ENCODE data around the gene TM9SF1.

TM9SF1 gene

DNA sequence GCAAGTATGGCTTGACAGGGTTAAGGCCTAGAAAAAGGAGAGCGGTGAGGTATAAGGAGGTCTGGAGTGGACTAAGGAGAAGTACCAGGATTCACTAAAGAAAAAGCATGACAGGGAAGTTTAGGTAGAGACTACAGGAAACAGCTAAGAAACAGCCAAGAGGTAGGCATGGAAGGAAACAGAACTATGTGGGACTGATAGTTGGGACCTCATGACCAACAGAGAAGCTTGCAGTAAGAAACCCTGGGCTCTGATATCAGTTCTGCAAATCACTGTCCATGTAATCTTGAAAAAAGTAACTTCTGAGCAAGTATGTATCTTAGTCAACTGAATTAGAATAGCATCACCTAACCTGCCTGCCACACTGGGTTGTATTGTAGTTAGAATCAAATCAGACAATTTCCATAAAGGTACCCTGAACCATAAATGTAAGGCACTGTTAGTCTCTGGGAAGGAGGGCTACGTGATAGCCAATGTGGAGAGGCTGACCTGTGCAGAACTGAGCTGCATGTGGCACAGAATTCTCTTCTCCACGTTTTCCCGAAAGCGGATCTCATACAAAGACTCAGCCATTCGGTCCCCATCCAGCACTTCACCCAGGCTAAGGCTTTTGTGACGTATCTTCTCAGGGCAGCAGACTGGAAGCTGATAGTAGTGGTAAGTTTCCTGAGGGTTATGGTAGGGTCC is 912 bp downstream of the TM9SF1 start:
- TF ChIP-seq, protein P1, sequence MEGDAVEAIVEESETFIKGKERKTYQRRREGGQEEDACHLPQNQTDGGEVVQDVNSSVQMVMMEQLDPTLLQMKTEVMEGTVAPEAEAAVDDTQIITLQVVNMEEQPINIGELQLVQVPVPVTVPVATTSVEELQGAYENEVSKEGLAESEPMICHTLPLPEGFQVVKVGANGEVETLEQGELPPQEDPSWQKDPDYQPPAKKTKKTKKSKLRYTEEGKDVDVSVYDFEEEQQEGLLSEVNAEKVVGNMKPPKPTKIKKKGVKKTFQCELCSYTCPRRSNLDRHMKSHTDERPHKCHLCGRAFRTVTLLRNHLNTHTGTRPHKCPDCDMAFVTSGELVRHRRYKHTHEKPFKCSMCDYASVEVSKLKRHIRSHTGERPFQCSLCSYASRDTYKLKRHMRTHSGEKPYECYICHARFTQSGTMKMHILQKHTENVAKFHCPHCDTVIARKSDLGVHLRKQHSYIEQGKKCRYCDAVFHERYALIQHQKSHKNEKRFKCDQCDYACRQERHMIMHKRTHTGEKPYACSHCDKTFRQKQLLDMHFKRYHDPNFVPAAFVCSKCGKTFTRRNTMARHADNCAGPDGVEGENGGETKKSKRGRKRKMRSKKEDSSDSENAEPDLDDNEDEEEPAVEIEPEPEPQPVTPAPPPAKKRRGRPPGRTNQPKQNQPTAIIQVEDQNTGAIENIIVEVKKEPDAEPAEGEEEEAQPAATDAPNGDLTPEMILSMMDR (IDR thresholded peaks at IDR 0.05; ENCODE audit: extremely low read depth, insufficient read depth, missing control alignments): no peak
- DNase-seq (ENCODE audit: low spot score): no peak
- in situ Hi-C loops (cut with MboI; ENCODE audit: low pct_unique_long_range_greater_than_20kb, low sequenced_read_pairs, unreplicated experiment): no loop called here

DNA sequence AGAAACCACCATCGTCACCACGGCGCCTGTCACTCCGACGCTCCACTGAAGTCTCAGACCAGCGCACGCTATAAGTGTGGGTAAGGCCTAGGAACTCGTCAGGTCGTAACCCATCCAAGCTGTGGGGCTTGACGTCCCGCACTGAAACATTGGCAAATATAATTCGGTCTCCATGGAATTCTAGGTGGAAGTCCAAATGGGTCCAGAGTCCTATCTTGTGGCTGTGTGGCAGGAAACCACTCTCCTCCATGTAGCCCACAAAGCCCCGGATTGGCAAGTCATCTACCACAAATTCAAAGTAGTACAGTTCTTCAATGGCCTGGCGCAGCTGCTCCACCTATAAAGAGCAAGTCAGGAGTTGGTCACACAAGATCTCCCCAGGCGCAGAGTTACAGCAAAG is 2.3 kb downstream of the TM9SF1 start:
- in situ Hi-C loops (cut with MboI; ENCODE audit: low pct_unique_long_range_greater_than_20kb, low sequenced_read_pairs, unreplicated experiment): no loop called here
- no peak for DNase-seq (ENCODE audit: low spot score)
- TF ChIP-seq, protein P1 (IDR thresholded peaks at IDR 0.05; ENCODE audit: extremely low read depth, insufficient read depth, missing control alignments): no peak

DNA sequence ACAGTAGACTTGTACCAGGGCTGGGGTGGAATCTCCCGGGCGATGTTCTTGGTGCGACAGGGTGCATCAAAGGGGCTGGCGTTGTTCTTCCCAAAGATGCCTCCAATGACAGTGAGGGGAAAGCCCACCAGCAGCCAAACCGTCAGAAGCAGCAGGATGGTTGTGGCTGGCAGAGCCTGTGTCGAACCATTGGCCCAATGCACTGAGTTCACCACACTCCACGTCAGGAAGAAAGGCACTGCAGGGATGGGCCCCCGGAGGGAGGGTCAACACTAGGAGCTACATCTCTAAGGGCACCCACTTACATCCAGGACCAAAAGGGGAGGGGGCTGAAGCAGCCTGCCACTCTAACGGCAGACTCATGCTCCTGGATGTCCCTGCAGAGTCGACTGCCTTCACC is 4.8 kb downstream of the TM9SF1 start:
- TF ChIP-seq, protein P1 (IDR thresholded peaks at IDR 0.05; ENCODE audit: extremely low read depth, insufficient read depth, missing control alignments): no peak

DNA sequence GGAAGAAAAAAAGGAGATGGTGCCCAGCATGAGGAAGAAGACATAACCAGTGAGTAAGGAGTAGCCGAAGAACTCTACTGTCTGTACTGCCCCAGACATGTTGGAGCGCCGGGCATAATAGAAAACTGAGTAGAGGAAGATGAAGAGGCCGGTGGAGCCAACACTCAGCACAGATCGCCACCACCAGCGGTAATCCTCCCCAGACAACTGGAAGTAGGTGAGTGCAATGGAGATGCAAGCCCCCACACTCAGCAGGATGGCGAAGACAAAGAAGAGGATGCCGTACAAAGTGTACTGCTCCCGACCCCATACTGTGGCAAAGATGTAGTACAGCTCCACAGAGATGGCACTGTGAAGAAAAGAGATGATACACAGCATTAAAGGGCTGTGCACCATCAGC is 5.8 kb downstream of the TM9SF1 start:
- TF ChIP-seq, protein P1 (IDR thresholded peaks at IDR 0.05; ENCODE audit: extremely low read depth, insufficient read depth, missing control alignments): no peak
- in situ Hi-C loops (cut with MboI; ENCODE audit: low pct_unique_long_range_greater_than_20kb, low sequenced_read_pairs, unreplicated experiment): no loop called here
- no peak for DNase-seq (ENCODE audit: low spot score)

More for the DNA sequence above, 4.8 kb downstream of the TM9SF1 start:
- in situ Hi-C loops (cut with MboI; ENCODE audit: low pct_unique_long_range_greater_than_20kb, low sequenced_read_pairs, unreplicated experiment): no loop called here
- no peak for DNase-seq (ENCODE audit: low spot score)

DNA sequence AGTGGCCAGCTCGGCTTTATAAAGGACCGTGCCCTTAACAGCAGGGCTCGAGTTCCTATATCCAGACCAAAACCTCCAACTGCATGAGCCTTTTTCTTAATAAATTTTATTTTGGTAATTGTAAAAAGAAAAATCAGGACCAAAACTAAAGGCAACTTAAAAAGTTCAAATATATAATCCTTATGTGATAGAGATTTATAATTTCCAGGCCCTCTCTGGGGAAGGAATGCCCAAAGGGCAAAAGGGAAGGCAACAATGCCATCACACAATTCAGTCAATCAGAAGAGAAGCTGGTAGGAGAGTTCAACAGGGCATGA is 6.2 kb downstream of the TM9SF1 start:
- TF ChIP-seq, protein P1 (IDR thresholded peaks at IDR 0.05; ENCODE audit: extremely low read depth, insufficient read depth, missing control alignments): no peak
- in situ Hi-C loops (cut with MboI; ENCODE audit: low pct_unique_long_range_greater_than_20kb, low sequenced_read_pairs, unreplicated experiment): no loop called here
- no peak for DNase-seq (ENCODE audit: low spot score)

DNA sequence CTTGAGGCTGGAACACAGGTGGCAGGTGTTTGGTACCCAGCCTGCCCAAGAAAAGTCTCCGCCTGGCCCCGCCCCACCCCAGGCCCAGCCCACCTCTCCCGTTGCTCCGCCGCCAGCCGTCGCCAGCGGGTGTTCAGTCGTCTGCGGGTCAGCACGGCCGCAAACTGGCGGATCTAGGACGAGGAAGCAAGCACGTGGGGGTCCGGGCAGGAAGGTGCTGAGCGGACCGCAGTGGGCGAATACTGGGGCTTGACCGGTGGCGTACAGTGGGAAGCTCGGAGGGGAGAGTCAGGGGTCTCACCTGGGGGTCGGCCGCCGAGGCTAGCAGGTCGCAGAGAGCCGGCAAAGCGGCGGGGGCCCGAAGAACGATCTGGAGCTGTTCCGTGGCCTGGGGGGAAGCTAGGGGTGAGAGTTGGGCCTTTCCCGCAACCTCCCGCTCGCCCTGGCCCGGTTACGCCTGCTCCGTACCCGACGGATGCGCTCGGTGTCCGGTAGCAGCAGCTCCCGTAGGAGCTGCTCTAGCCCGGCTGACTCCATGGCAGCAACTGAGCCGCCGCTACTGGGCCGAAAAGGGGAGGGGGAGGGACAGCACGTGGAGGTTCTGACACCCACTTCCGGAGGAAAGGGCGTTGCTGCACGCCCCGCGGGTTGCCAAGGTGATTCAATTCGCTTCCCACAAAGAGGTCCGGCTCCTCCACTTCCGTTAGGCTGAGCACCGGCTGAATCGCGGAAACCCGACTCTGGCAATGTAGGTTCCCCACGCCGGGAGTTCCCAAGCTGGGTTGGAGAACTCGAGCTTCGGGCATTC is 6.8 kb downstream of the TM9SF1 start, which contains the start of gene IPO4:
Gene IPO4, minus strand, starts transcription at position 566 of the 808 bp plus-strand sequence. Its CDS starts 29 bp downstream, at position 537.
- in situ Hi-C loops (cut with MboI; ENCODE audit: low pct_unique_long_range_greater_than_20kb, low sequenced_read_pairs, unreplicated experiment): no loop called here
- TF ChIP-seq, protein P1 (IDR thresholded peaks at IDR 0.05; ENCODE audit: extremely low read depth, insufficient read depth, missing control alignments): no peak
- DNase-seq (ENCODE audit: low spot score): peak; percentile 99
